Measurements from ENCODE around the gene SHISA9. TPM values are rescaled to one million over a fixed set of nuclear protein-coding genes. Genes with fewer than 3 reads are reported as not detected.
A peak's percentile ranks its signal among the peaks of the same experiment; 100 is the strongest.

Gene SHISA9
- total RNA-seq, 4 donors from 2014 or later = not detected

DNA sequence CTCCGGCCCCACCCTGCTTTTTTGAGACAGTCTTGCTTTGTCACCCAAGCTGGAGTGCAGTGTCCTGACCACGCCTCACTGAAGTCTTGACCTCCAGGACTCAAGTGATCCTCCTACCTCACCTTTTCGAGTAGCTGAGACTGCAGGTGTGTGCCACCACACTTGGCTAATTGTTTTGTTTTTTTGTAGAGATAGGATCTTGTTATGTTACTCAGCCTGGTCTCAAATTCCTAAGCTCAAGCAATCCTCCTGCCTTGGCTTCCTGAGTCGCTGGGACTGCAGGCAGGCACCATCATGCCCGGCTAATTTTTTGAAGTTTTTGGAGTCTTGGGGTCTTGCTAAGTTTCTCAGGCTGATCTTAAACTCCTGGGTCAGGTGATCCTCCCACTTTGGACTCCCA is 206.7 kb downstream of the SHISA9 start:
- H3K9me3 ChIP-seq = no peaks in the 10 kb centered on the region
- H3K27me3 ChIP-seq = no peaks in the 10 kb centered on the region
- intact Hi-C loops (cut with DNase I; ENCODE audit: low total_unique reads) (no loop called here), in situ Hi-C loops (cut with MboI; ENCODE audit: low sequenced_read_pairs in 4 of 4) (no loop called here)
- H3K36me3 ChIP-seq = no peaks in the 10 kb centered on the region
- no peak for ATAC-seq
- H3K4me1 ChIP-seq = no peaks in the 10 kb centered on the region
- TF ChIP-seq POLR2A (IDR thresholded peaks at IDR 0.05) = no peak
- TF ChIP-seq, protein P1, sequence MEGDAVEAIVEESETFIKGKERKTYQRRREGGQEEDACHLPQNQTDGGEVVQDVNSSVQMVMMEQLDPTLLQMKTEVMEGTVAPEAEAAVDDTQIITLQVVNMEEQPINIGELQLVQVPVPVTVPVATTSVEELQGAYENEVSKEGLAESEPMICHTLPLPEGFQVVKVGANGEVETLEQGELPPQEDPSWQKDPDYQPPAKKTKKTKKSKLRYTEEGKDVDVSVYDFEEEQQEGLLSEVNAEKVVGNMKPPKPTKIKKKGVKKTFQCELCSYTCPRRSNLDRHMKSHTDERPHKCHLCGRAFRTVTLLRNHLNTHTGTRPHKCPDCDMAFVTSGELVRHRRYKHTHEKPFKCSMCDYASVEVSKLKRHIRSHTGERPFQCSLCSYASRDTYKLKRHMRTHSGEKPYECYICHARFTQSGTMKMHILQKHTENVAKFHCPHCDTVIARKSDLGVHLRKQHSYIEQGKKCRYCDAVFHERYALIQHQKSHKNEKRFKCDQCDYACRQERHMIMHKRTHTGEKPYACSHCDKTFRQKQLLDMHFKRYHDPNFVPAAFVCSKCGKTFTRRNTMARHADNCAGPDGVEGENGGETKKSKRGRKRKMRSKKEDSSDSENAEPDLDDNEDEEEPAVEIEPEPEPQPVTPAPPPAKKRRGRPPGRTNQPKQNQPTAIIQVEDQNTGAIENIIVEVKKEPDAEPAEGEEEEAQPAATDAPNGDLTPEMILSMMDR (IDR thresholded peaks at IDR 0.05 in 4 of 5, conservative IDR thresholded peaks at IDR 0.05 in 1 of 5) = no peak
- H3K4me3 ChIP-seq = no peak overlapping the region
- no peak for DNase-seq
- no peak overlapping the region for H3K27ac ChIP-seq

DNA sequence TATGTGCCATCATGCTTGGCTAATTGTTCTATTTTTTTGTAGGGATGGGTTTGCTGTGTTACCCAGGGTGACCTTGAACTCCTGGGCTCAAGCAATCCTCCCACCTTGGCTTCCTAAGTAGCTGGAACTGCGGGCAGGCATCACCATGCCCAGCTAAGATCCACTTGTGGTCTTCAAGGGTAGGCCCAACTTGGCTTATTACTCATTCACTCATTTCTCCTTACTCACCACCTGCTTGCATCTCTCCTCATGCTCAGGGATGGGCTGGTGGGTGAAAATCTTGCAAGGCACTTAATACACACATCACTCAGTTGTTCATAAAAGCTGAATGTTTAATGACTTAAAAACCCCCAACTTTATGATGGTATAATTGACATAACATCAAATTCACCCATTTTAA is 207.8 kb downstream of the SHISA9 start:
- no peaks in the 10 kb centered on the region for H3K36me3 ChIP-seq
- no peaks in the 10 kb centered on the region for H3K9me3 ChIP-seq
- H3K4me1 ChIP-seq = no peaks in the 10 kb centered on the region
- no peaks in the 10 kb centered on the region for H3K27me3 ChIP-seq
- intact Hi-C loops (cut with DNase I; ENCODE audit: low total_unique reads) (no loop called here), in situ Hi-C loops (cut with MboI; ENCODE audit: low sequenced_read_pairs in 4 of 4) (no loop called here)
- DNase-seq = no peak
- no peak overlapping the region for H3K27ac ChIP-seq
- H3K4me3 ChIP-seq = no peak overlapping the region
- no peak for ATAC-seq
- no peak for TF ChIP-seq POLR2A (IDR thresholded peaks at IDR 0.05)
- TF ChIP-seq, protein P1 (IDR thresholded peaks at IDR 0.05 in 4 of 5, conservative IDR thresholded peaks at IDR 0.05 in 1 of 5) = no peak

DNA sequence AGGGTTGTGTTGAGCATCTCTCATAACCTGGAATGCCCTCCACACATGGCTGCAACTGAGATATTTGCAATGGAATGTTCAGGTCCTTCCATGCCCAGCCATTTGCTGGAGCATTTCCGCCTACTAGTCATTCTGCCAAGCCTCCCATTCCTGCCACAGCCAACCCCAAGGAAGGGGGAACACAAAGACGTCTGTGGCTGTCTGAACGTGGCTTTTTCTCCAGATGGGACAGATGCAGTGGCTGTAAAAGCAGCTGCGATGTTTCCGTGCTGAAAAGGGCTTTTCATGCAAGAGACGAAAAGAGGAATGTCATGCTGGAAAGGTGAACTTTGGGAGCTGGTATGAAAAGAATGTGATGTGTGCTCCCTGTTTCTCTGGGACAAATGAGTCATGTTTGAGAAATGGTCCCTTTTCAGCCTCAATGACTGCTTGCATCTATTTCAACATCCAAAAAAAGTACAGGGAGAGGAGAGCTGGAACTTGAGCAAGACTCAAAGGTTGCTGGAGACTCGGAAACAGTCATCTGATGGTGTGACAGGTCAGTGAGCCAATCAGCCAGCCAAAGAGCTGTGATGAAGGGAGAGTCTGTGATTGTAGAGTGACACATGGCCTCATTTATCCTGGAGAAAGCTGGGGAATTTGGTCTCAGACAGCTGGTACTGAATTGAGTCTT is 208.9 kb downstream of the SHISA9 start:
- intact Hi-C loops (cut with DNase I; ENCODE audit: low total_unique reads) = no loop called here
- Histone ChIP-seq H3K27me3 (no peaks in the 10 kb centered on the region), H3K36me3 (no peaks in the 10 kb centered on the region), H3K4me3 (no peak overlapping the region), H3K9me3 (no peaks in the 10 kb centered on the region), H3K4me1 (no peaks in the 10 kb centered on the region), H3K27ac (no peak overlapping the region)
- in situ Hi-C loops (cut with MboI; ENCODE audit: low sequenced_read_pairs in 4 of 4) = no loop called here
- DNase-seq (peak in 1 of 2 donors; percentile 43), ATAC-seq (peak; percentile 42 to 68)
- TF ChIP-seq, protein P1 (IDR thresholded peaks at IDR 0.05 in 4 of 5, conservative IDR thresholded peaks at IDR 0.05 in 1 of 5) = no peak
- TF ChIP-seq POLR2A (IDR thresholded peaks at IDR 0.05) = no peak

DNA sequence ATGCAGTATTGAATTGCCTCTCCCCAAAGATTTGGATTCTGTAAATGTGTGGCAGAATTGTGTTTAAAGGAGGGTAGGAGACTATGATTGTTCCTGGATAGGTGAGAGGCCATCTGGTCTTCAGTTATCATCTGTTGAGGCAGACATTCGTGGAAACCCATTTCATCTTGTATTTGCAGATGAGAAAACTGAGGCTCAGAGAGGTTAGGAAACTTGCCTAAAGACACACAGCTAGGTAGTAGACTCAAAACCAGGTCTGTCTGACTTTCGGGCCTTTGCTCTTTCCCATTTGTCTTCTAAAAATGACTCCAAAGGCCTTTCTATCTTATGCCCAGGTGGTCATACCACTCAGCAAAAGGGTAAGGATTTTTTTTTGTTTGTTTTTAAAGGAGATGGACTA is 210.3 kb downstream of the SHISA9 start:
- intact Hi-C loops (cut with DNase I; ENCODE audit: low total_unique reads) = no loop called here
- no peak for ATAC-seq
- no peak overlapping the region for H3K27ac ChIP-seq
- no peaks in the 10 kb centered on the region for H3K27me3 ChIP-seq
- H3K4me3 ChIP-seq = no peak overlapping the region
- DNase-seq = no peak
- no peaks in the 10 kb centered on the region for H3K36me3 ChIP-seq
- TF ChIP-seq, protein P1 (IDR thresholded peaks at IDR 0.05 in 4 of 5, conservative IDR thresholded peaks at IDR 0.05 in 1 of 5) = no peak
- no peak for TF ChIP-seq POLR2A (IDR thresholded peaks at IDR 0.05)
- no peaks in the 10 kb centered on the region for H3K4me1 ChIP-seq
- in situ Hi-C loops (cut with MboI; ENCODE audit: low sequenced_read_pairs in 4 of 4) = no loop called here
- no peaks in the 10 kb centered on the region for H3K9me3 ChIP-seq

DNA sequence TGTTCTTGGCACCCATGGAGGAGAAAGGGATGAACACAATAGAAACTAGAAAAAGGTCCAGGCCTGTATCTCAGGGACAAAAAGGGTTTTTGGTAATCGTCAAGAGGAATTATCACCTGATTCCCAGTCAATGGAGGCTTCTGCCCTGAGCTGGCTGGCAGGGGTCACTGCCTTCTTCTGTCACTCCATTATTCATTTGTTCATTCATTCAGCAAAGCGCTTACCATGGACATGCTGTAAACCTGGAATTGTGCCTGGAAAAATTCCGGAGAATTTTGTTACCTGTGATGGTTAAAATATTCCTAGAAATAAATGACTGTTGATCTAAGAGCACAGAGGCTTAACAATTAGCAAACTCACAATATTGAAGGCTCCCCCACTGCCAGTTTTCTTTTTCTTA is 212.3 kb downstream of the SHISA9 start:
- Histone ChIP-seq H3K4me1 (no peaks in the 10 kb centered on the region), H3K27me3 (no peaks in the 10 kb centered on the region), H3K27ac (no peak overlapping the region), H3K9me3 (no peaks in the 10 kb centered on the region), H3K36me3 (no peaks in the 10 kb centered on the region), H3K4me3 (no peak overlapping the region)
- DNase-seq = no peak
- TF ChIP-seq, protein P1 (IDR thresholded peaks at IDR 0.05 in 4 of 5, conservative IDR thresholded peaks at IDR 0.05 in 1 of 5) = no peak
- no peak for TF ChIP-seq POLR2A (IDR thresholded peaks at IDR 0.05)
- in situ Hi-C loops (cut with MboI; ENCODE audit: low sequenced_read_pairs in 4 of 4) (no loop called here), intact Hi-C loops (cut with DNase I; ENCODE audit: low total_unique reads) (no loop called here)
- no peak for ATAC-seq
